Brain microvascular endothelial cell (primary cell): ENCODE results near the gene ZNF689.

Source experiments
- DNase-seq: peaks from one replicate; pipeline ENCODE4 v3.0.0-alpha.2; 2020
- H3K27ac ChIP-seq: fragments of 250-450 bp; sonication (Bioruptor Pico); 2 replicates; pipeline ENCODE4 v1.5.1; 2020; ENCODE audit warnings: mild to moderate bottlenecking, moderate library complexity
- H3K27me3 ChIP-seq: fragments of 250-450 bp; sonication (Bioruptor Pico); replicated peaks from 2 replicates; pipeline ENCODE4 v1.5.1; 2020; ENCODE audit warnings: mild to moderate bottlenecking
- H3K36me3 ChIP-seq: fragments of 250-450 bp; sonication (Bioruptor Pico); replicated peaks from 2 replicates; pipeline ENCODE4 v1.5.1; 2020; ENCODE audit warnings: mild to moderate bottlenecking
- H3K4me3 ChIP-seq: 2 replicates; pipeline ENCODE4 v1.5.1; 2011; ENCODE audit warnings: low read depth, mild to moderate bottlenecking, control low read depth, low read length, moderate library complexity
- in situ Hi-C: cut with HindIII; loops from 2 replicates; pipeline ENCODE4 v1.10.0; 2017; ENCODE audit warnings: low sequenced_read_pairs, low pct_ligation_motif_present
- TF ChIP-seq, protein P1 (sequence below): IDR thresholded peaks from 2 replicates; pipeline ENCODE4 v1.5.1; 2011; ENCODE audit warnings: low read depth, mild to moderate bottlenecking, moderate library complexity, low read length, control low read depth, inconsistent platforms; ENCODE audit errors: missing control alignments

Gene ZNF689

DNA sequence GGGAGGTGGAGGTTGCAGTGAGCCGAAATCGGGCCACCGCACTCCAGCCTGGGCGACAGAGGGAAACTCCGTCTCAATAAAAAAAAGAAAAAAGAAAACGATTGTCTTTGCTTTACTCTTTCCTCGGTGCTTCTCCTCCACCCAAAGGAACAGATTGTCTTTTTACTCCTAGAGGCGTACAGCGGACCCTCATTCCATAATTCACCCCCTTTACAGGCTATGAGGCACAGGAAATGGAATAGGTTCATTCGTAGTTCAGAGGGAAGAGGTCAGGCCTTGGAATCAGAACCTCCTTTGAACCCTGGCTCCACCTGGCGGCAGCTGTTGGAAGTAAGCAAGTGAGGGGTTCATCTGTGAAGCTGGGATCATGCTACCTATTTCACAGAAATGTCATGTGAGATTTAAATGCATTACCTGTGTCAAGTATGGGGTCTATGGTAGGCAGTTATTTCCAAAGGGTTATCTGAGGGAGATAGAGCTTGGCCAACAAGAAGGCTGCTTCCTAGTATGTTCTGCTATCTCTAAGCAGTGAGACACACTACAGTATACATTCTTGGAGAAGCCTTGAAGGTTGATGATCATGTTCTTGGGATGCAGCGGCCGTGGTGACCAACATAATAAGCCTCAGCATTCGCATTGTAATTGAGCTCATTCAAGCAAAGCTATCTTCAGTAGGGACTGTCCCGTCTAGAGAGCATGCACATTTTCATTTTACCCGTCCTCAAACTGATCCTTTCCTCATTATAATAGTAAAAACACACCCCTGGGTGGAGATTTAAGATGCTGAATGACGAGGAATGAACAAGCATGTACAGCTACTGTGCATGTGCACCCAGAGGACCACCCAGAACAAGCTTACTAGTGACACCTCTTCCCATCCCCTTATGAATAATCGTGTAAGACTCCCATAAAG, 18.7 kb upstream of the ZNF689 start:
- no peaks in the 10 kb centered on the region for H3K36me3 ChIP-seq
- peak; percentile 60 for DNase-seq
- H3K27me3 ChIP-seq = no peaks in the 10 kb centered on the region
- H3K27ac ChIP-seq = no peak overlapping the region
- in situ Hi-C loops = no loop called here
- TF ChIP-seq, protein P1, sequence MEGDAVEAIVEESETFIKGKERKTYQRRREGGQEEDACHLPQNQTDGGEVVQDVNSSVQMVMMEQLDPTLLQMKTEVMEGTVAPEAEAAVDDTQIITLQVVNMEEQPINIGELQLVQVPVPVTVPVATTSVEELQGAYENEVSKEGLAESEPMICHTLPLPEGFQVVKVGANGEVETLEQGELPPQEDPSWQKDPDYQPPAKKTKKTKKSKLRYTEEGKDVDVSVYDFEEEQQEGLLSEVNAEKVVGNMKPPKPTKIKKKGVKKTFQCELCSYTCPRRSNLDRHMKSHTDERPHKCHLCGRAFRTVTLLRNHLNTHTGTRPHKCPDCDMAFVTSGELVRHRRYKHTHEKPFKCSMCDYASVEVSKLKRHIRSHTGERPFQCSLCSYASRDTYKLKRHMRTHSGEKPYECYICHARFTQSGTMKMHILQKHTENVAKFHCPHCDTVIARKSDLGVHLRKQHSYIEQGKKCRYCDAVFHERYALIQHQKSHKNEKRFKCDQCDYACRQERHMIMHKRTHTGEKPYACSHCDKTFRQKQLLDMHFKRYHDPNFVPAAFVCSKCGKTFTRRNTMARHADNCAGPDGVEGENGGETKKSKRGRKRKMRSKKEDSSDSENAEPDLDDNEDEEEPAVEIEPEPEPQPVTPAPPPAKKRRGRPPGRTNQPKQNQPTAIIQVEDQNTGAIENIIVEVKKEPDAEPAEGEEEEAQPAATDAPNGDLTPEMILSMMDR = peak; percentile 96
- peak overlapping the region; percentile 24 for H3K4me3 ChIP-seq

DNA sequence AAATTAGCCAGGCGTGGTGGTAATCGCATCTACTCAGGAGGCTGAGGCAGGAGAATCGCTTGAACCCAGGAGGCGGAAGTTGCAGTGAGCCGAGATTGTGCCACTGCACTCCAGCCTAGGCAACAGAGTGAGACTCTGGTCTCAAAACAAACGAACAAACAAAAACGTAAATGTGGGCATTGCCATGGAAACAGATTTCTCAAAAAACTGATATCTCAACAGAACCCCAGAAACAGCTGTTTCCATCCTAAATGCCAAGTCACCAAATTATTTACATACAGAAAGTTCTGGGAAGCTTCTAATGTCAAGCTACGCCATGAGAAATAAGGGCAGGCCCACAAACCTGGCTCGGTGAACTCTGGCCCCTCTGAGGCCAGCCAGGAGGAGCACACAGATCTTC, 16.0 kb upstream of the ZNF689 start:
- in situ Hi-C loops = no loop called here
- Histone ChIP-seq H3K36me3 (no peaks in the 10 kb centered on the region), H3K27me3 (no peaks in the 10 kb centered on the region), H3K27ac (no peak overlapping the region), H3K4me3 (no peak overlapping the region)
- TF ChIP-seq, protein P1 = no peak
- no peak for DNase-seq

DNA sequence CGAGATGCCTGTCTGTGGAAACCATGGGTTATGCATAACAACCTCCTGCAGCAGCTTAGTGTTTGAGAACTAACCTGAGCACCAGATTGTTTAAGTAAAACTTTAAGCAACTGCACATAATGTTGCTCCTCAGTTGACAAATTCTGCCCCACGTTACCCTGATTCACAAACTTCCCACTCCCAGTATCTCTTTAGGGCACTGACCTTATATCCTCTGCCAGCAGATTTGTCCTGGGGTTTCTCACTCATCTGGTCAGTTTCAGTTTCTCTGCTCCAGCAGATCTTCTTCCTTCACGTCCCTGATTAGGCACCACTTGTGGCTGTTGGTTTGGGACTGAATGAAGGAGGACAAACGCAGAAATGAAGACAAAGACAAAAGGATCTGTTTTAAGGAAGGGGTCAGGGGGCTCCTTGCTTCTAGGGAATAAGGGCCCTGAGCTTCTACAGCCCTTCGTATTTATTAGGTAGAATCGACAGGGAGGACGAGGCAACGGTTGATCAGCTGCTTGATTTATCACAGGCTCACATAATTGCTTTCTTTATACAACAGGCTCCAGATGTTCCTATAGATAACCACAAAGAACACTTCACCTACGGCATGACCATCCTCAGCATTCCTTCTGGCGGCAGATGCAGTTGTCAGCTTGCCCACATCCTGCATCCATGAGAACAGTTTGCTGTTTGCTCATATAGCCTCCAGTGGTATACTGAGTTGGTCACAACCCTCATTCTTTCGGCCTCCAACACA, 13.5 kb upstream of the ZNF689 start:
- no peak for DNase-seq
- no peak overlapping the region for H3K4me3 ChIP-seq
- H3K27ac ChIP-seq = no peak overlapping the region
- TF ChIP-seq, protein P1 = no peak
- no peaks in the 10 kb centered on the region for H3K27me3 ChIP-seq
- in situ Hi-C loops = loop anchor here (25.0 kb wide), 1 partner anchor 186 kb away; the partner anchor contains the start of genes DCTPP1 and SEPHS2
- no peaks in the 10 kb centered on the region for H3K36me3 ChIP-seq

- in situ Hi-C loops = loop anchor here (25.0 kb wide), 1 partner anchor 185 kb away; the partner anchor contains the start of genes DCTPP1 and SEPHS2
- H3K4me3 ChIP-seq = no peak overlapping the region
- TF ChIP-seq, protein P1 = no peak
- DNase-seq = no peak
- no peak overlapping the region for H3K27ac ChIP-seq
- no peaks in the 10 kb centered on the region for H3K27me3 ChIP-seq
- H3K36me3 ChIP-seq = no peaks in the 10 kb centered on the region
Observed at GRCh38 chr16:30622455-30623032, 12.4 kb upstream of the ZNF689 start.

GRCh38 chr16:30621765-30622164, 11.6 kb upstream of the ZNF689 start:
- H3K27ac ChIP-seq = no peak overlapping the region
- in situ Hi-C loops = loop anchor here (25.0 kb wide), 1 partner anchor 184 kb away; the partner anchor contains the start of genes DCTPP1 and SEPHS2
- no peaks in the 10 kb centered on the region for H3K36me3 ChIP-seq
- no peak for DNase-seq
- no peak overlapping the region for H3K4me3 ChIP-seq
- TF ChIP-seq, protein P1 = no peak
- H3K27me3 ChIP-seq = no peaks in the 10 kb centered on the region
